Naive thymus-derived CD8-positive, alpha-beta T cell (primary cell): ENCODE measurements around the gene ADA. TPM values are rescaled to one million over a fixed set of nuclear protein-coding genes. Genes with fewer than 3 reads are reported as not detected.

Experiments used
- ATAC-seq, 2 donors: fragments of 150-1000 bp; cut with Tn5 transposase in 1 of 2; sonication (Bioruptor Pico), chemical (Tn5 transposase) in 1 of 2; 1 replicate in 1 of 2; 2 replicates in 1 of 2; pipeline ENCODE4 v1.10.0; 2021; ENCODE audit warnings: mild to moderate bottlenecking in 2 of 2, moderate library complexity in 2 of 2
- POLR2A ChIA-PET: fragments of 350-600 bp; sonication (Branson Sonifier 250); formaldehyde crosslinking; loops from one replicate; lab custom pipeline; 2021; ENCODE audit warnings: antibody characterized with exemption; lab: Charles Lee
- DNase-seq, 10 donors: peaks; one replicate each; pipeline versions ENCODE4 v3.0.0 to v3.0.0-alpha.2; 2020 to 2022
- H3K27ac Mint-ChIP-seq, 10 donors: one replicate each; pipeline ENCODE4 v1.8.0; 2020 to 2022; ENCODE audit warnings: mild to moderate bottlenecking in 10 of 10, mixed read lengths in 10 of 10, moderate library complexity in 4 of 10, inconsistent platforms in 1 of 10
- H3K27me3 Mint-ChIP-seq, 5 donors: one replicate each; pipeline ENCODE4 v1.8.0; 2021 to 2022; ENCODE audit warnings: mixed read lengths in 5 of 5
- H3K36me3 Mint-ChIP-seq, 3 donors: one replicate each; pipeline ENCODE4 v1.8.0; 2020 to 2022; ENCODE audit warnings: mixed read lengths in 3 of 3, mild to moderate bottlenecking in 2 of 3, inconsistent platforms in 1 of 3
- H3K4me1 Mint-ChIP-seq, 4 donors: one replicate each; pipeline ENCODE4 v1.8.0; 2021 to 2022; ENCODE audit warnings: mixed read lengths in 4 of 4
- H3K4me3 Mint-ChIP-seq, 10 donors: one replicate each; pipeline ENCODE4 v1.8.0; 2020 to 2022; ENCODE audit warnings: mild to moderate bottlenecking in 10 of 10, mixed read lengths in 10 of 10, moderate library complexity in 6 of 10, inconsistent platforms in 1 of 10
- H3K9me3 Mint-ChIP-seq, 9 donors: one replicate each; pipeline ENCODE4 v1.8.0; 2020 to 2022; ENCODE audit warnings: mixed read lengths in 9 of 9, mild to moderate bottlenecking in 3 of 9, inconsistent platforms in 1 of 9, moderate library complexity in 1 of 9
- polyA plus RNA-seq, 3 donors: library from polyadenylated mRNA; unstranded; fragments of 300-500 nt; fragmentation: Illumina TruSeq; gene quantifications; one replicate each; pipeline ENCODE4 v1.2.3, GENCODE V29; 2021
- total RNA-seq, 8 experiments: library from RNA in 2 of 8; stranded (reverse) in 2 of 8; gene quantifications; one replicate each; pipeline ENCODE4 v1.2.3 and lab custom pipeline; 2021 to 2026

ADA gene
- total and polyA plus RNA-seq, 5 experiments from 2014 or later: 24.1 to 47.1 (median 31.2) TPM

DNA sequence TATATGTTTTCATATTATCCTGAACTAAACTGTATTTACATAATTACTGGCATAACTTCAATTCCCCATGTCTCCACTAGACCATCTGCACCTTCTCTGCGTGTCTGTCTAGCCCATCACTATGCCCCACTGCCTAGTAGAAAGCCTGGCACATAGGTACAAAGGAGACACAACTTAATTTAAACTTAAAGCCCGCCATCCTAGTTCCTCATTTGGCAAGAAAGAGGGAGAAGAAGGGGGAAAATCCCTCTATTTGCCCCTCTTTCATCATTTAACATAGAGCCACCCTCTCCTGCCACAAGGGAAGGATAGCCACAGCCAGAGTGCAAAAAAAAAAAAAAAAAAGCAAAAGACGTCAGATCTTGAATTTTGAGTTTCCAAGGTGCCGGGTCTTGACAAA is 67.3 kb downstream of the ADA start:
- DNase-seq (no peak), ATAC-seq (peak in 1 of 2 donors; percentile 29)
- Mint-ChIP-seq H3K9me3 (no peaks in the 10 kb centered on the region), H3K36me3 (peaks cover 0 to 3% (median 0%) of the 10 kb centered on the region in 3 donors), H3K4me1 (peaks cover 0 to 70% (median under 1%) of the 10 kb centered on the region in 4 donors), H3K4me3 (peak overlapping the region in 2 of 10 donors; percentile 12 to 74), H3K27ac (peak overlapping the region in 2 of 10 donors; percentile 28 to 79), H3K27me3 (no peaks in the 10 kb centered on the region)
- POLR2A ChIA-PET: no interaction called here

- Mint-ChIP-seq H3K4me1 (peaks cover 0 to 65% (median under 1%) of the 10 kb centered on the region in 4 donors), H3K36me3 (peaks cover 0 to 3% (median 0%) of the 10 kb centered on the region in 3 donors), H3K27me3 (no peaks in the 10 kb centered on the region), H3K27ac (peak overlapping the region in 2 of 10 donors; percentile 19 to 79), H3K4me3 (peak overlapping the region in 2 of 10 donors; percentile 9 to 74), H3K9me3 (no peaks in the 10 kb centered on the region)
- ATAC-seq (no peak), DNase-seq (no peak)
- POLR2A ChIA-PET: no interaction called here
Observed at GRCh38 chr20:44583157-44583556, 68.3 kb downstream of the ADA start.

GRCh38 chr20:44582311-44583025 is 69.0 kb downstream of the ADA start, which contains the start of gene PKIG:
Gene PKIG (plus strand): TSS chr20:44582579. CDS start chr20:44614557, 31,978 bp downstream.
- ATAC-seq: no peak
- DNase-seq: no peak
- no peaks in the 10 kb centered on the region for H3K27me3 Mint-ChIP-seq
- H3K27ac Mint-ChIP-seq: peak within 1 kb of the TSS in 4 of 10 donors; percentile 19 to 79 (median 58)
- peaks cover 0 to 60% (median under 1%) of the 10 kb centered on the region in 4 donors for H3K4me1 Mint-ChIP-seq
- H3K36me3 Mint-ChIP-seq: peaks cover 0 to 3% (median 0%) of the 10 kb centered on the region in 3 donors
- no peaks in the 10 kb centered on the region for H3K9me3 Mint-ChIP-seq
- POLR2A ChIA-PET: no interaction called here
- peak within 1 kb of the TSS in 2 of 10 donors; percentile 9 to 74 for H3K4me3 Mint-ChIP-seq

- Mint-ChIP-seq H3K4me1 (peaks cover 2 to 61% (median 3%) of the 10 kb centered on the region in 4 donors), H3K36me3 (peaks cover 0 to 3% (median 0%) of the 10 kb centered on the region in 3 donors), H3K27ac (peak overlapping the region in 2 of 10 donors; percentile 23 to 29), H3K27me3 (no peaks in the 10 kb centered on the region), H3K4me3 (peak overlapping the region in 1 of 10 donors; percentile 7), H3K9me3 (no peaks in the 10 kb centered on the region)
- ATAC-seq: no peak
- no peak for DNase-seq
- POLR2A ChIA-PET: no interaction called here
Observed at GRCh38 chr20:44581515-44581914, 70.0 kb downstream of the ADA start.

DNA sequence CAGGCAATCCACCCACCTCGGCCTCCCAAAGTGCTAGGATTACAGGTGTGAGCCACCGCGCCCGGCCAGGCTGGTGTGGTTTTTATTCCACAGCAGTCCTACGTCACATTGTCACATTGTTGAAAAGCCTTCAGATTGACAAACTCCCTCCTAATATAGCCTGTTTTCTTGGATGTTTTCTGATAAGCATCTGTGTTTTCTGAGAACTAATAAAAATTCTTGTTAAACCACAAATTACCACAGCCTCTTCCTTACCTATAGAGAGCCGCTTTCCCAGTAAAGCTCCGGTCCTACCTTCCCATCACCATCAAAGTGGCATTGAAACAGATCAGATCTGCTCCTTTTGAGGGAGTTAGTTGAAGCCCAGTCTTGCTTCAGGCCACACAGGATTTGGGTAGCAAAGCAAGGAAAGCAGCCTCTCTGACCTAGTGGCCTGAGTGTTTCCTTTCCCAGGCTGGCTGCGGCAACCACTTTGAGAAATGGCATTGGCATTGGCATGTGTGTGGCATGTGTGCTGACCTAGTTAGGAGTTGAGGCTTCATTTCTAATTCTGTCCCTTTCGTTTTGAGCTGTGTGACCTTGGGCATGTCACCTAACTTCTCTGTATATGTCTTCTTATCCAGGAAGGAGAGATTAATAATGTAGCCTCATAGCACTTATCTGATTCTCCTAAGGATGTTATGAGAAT is 70.8 kb downstream of the ADA start:
- no peak overlapping the region for H3K4me3 Mint-ChIP-seq
- H3K36me3 Mint-ChIP-seq: peaks cover 0 to 5% (median 0%) of the 10 kb centered on the region in 3 donors
- ATAC-seq (no peak), DNase-seq (no peak)
- no peaks in the 10 kb centered on the region for H3K9me3 Mint-ChIP-seq
- peak overlapping the region in 1 of 10 donors; percentile 23 for H3K27ac Mint-ChIP-seq
- POLR2A ChIA-PET: no interaction called here
- H3K27me3 Mint-ChIP-seq: no peaks in the 10 kb centered on the region
- H3K4me1 Mint-ChIP-seq: peaks cover 7 to 64% (median 10%) of the 10 kb centered on the region in 4 donors

DNA sequence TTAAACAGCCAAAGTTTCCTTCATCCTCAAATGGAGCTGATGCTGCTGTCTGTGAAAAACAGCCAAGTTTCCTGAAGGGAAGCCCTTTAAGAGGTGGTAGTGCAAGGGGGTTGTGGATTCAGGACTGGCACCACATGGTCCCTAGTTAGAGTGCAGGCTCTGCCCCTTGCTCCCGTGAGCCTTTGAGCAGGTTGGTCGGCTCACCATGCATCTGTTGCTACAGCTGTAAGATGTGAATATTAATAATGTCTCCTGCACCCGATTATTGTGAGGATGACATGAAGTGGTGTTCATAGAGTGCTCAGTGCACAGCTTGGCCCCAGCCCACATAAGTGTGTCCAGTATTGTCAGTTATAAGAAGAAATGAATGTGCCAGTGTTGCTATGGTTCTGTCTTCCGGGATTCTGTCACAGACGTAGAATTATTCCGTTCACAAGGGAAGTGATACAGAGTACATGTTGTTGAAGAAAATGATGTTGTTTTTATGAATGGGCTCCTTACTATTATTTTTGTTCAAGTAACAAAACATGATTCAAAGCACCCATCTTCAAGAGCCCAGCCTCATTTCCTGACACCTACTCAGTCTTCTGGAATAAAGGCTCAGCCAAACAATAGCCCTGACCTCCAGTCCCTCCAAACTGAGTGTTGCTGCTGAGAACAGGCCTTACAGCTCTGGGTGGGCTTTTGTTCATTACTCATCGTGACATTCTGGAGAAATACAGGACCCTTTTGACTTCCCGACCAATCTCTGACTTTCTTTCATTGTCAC is 72.0 kb downstream of the ADA start:
- Mint-ChIP-seq H3K4me1 (peaks cover 7 to 54% (median 11%) of the 10 kb centered on the region in 4 donors), H3K27me3 (no peaks in the 10 kb centered on the region), H3K27ac (peak overlapping the region in 2 of 10 donors; percentile 7 to 15), H3K4me3 (no peak overlapping the region), H3K9me3 (no peaks in the 10 kb centered on the region), H3K36me3 (peaks cover 0 to 5% (median 0%) of the 10 kb centered on the region in 3 donors)
- ATAC-seq (no peak), DNase-seq (no peak)
- POLR2A ChIA-PET: no interaction called here

DNA sequence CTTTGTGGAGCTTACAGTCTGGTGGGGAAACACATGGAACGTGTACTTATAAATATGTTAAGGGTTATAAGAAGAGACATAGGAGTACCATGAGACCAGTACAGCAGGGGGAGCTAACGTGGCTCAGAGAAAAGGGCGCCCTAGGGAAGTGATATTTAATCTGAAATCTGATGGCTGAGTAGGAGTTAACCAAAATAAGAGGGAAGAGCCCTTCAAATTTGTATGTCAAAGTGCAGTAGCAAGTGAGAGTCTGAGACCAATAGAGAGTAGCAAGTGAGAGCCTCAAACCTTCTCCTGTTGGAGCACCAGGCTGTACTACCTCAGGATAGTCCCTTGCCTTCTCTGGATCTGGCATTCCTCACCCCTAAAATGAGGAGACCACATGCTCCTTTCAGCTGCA is 75.2 kb downstream of the ADA start:
- Mint-ChIP-seq H3K9me3 (no peaks in the 10 kb centered on the region), H3K27ac (peak overlapping the region in 3 of 10 donors; percentile 3 to 61 (median 53)), H3K27me3 (no peaks in the 10 kb centered on the region), H3K36me3 (peaks cover 0 to 2% (median 0%) of the 10 kb centered on the region in 3 donors), H3K4me3 (peak overlapping the region in 2 of 10 donors; percentile 36 to 55), H3K4me1 (peaks cover 8 to 50% (median 25%) of the 10 kb centered on the region in 4 donors)
- ATAC-seq: peak; percentile 46 to 66
- DNase-seq: no peak
- POLR2A ChIA-PET: interaction anchor here (0.7 kb wide), 1 partner anchor 34 kb away, joined by 3 read pairs; no protein-coding TSS in a partner anchor

DNA sequence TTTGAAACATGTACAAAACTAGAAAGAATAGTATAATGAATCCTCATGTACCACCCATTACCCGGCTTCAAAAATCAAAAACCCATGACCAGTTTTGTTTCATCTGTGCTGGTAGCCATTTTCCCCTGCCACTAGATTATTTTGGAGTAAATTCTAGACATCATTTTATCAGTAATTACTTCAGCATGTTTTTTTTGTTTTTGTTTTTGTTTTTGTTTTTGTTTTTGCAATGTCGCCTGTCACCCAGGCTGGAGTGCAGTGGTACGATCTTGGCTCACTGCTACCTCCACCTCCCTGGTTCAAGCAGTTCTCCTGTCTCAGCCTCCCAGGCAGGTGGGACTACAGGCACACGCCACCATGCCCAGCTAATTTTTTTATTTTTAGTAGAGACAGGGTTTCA is 77.1 kb downstream of the ADA start:
- H3K4me1 Mint-ChIP-seq: peaks cover 12 to 37% (median 29%) of the 10 kb centered on the region in 4 donors
- POLR2A ChIA-PET: no interaction called here

GRCh38 chr20:44573501-44573869 is 78.0 kb downstream of the ADA start:
- H3K36me3 Mint-ChIP-seq: peaks cover 0 to 2% (median 0%) of the 10 kb centered on the region in 3 donors
- peak overlapping the region in 2 of 10 donors; percentile 11 to 27 for H3K27ac Mint-ChIP-seq
- peaks cover 12 to 36% (median 28%) of the 10 kb centered on the region in 4 donors for H3K4me1 Mint-ChIP-seq
- ATAC-seq (no peak), DNase-seq (no peak)
- H3K9me3 Mint-ChIP-seq: no peaks in the 10 kb centered on the region
- POLR2A ChIA-PET: interaction anchor here (1.1 kb wide), 1 partner anchor 13 kb away, joined by 3 read pairs; no protein-coding TSS in a partner anchor
- no peak overlapping the region for H3K4me3 Mint-ChIP-seq
- H3K27me3 Mint-ChIP-seq: no peaks in the 10 kb centered on the region

More for the DNA sequence above, 77.1 kb downstream of the ADA start:
- no peaks in the 10 kb centered on the region for H3K27me3 Mint-ChIP-seq
- no peak for ATAC-seq
- H3K36me3 Mint-ChIP-seq: peaks cover 0 to 2% (median 0%) of the 10 kb centered on the region in 3 donors
- DNase-seq: no peak
- H3K27ac Mint-ChIP-seq: peak overlapping the region in 1 of 10 donors; percentile 25
- no peaks in the 10 kb centered on the region for H3K9me3 Mint-ChIP-seq
- H3K4me3 Mint-ChIP-seq: no peak overlapping the region

DNA sequence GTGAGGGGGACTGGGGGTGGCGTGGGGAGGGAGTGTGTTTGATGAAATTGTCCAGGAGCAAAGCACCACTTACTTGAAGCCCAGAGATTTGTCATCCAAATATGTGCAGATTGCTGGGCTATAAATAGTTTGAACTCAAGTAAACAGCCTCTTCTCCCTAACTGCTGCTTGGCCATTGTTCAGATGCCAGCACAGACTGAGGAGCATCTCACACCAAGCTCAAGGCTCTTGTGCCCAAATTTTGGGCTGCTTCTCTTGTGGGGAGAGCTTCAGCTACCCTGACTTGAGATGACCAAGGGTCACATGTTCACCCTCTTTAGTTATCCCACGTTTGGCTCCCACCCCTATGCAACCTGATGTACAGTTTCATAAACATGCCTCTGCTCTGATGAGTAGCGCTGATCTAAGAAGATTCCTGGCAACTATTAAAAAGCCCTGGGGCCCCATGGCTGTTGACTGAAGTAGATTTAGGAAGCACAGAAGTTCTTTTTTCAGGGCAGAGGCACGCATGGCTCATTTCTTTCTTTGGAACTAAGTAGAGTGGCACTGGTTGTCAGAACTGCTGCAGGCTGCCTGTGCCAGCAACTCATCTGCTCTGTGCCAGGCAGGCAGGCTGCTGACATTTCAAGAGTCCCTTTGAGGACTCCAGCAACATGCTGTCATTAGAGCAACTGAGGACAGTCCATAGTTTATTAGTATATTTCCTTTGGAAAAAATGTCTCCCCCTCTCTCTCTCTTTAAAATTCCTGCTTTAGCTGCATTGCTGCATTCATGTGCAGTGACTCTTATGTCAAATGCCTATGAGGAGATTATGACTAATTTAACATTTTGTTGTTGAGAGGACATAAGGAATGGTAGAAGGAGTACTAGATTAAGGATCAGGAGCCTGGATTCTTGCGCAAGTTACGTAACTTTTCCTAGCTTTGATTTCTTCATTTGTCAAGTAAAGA is 78.7 kb downstream of the ADA start:
- Mint-ChIP-seq H3K36me3 (peaks cover 0 to 2% (median 0%) of the 10 kb centered on the region in 3 donors), H3K4me1 (peaks cover 12 to 36% (median 27%) of the 10 kb centered on the region in 4 donors), H3K9me3 (no peaks in the 10 kb centered on the region), H3K4me3 (no peak overlapping the region), H3K27me3 (no peaks in the 10 kb centered on the region), H3K27ac (peak overlapping the region in 7 of 10 donors; percentile 9 to 43 (median 20))
- POLR2A ChIA-PET: interaction anchor here (1.1 kb wide), 1 partner anchor 12 kb away, joined by 3 read pairs; no protein-coding TSS in a partner anchor
- no peak for ATAC-seq
- DNase-seq: no peak

DNA sequence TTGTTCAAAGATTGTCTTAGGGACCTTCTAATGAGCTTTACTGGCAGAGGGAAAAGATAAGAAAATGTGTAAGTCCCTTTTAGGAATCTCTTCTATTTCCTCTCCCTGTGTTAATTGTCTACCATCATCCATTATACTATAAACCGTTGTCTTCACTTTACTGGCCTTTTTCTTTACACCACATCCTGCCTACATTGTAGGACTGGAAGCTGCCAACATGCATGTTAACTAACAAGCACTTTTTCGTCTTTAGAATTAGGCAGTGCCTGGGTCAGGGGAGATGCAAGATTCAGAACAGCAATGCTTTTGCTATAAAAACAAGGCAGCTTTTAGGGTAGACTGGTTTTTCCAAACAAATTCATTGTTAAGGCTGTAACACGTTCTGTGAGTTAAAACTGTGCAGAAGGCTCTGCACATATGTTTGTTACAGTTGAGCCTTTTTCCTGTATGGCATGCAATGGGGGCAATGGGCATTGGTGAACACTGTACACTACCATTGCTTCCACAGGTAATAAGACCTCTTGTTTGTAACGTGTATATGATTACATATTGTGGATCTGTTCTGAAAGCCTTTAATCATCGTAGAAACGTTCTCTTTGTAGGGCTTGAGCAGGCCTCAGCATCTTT is 80.0 kb downstream of the ADA start:
- ATAC-seq (peak; percentile 39 to 81), DNase-seq (peak in 3 of 10 donors; percentile 17 to 39 (median 32))
- POLR2A ChIA-PET: interaction anchor here (0.6 to 1.0 kb wide), 4 partner anchors 39 to 79 kb away, joined by 3 to 4 read pairs (median 3); partner anchors contain the start of gene SERINC3
- H3K36me3 Mint-ChIP-seq: peaks cover 0 to 2% (median 0%) of the 10 kb centered on the region in 3 donors
- H3K27ac Mint-ChIP-seq: peak overlapping the region in 8 of 10 donors; percentile 7 to 72 (median 28)
- no peaks in the 10 kb centered on the region for H3K27me3 Mint-ChIP-seq
- peaks cover 12 to 33% (median 20%) of the 10 kb centered on the region in 4 donors for H3K4me1 Mint-ChIP-seq
- peak overlapping the region in 3 of 10 donors; percentile 1 to 14 (median 2) for H3K4me3 Mint-ChIP-seq
- no peaks in the 10 kb centered on the region for H3K9me3 Mint-ChIP-seq
